ENCODE data around the gene HOPX.

DNA sequence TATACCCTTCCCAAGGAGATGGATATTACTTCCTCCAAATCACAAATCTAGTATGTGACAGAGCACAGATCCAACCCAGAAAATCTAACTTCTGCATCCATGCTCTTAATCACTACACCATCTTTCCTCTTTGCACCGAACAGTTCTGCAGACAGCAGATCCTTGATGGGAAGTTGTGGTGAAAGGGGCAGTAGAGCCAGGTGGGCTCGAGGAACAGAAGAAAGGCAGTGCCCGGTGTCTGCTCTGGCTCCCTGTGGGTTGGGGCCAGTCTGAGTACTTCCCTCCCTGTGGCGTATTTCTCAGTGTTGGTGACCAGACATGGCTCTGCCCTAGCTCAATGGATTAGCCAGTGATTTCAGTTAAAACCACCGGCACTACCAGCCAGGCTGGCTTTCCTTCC lies 15.3 kb downstream of the HOPX start:
- TF ChIP-seq CTCF (IDR thresholded peaks at IDR 0.05; ENCODE audit: low read depth, low read length) (no peak), POLR2A (IDR thresholded peaks at IDR 0.05; ENCODE audit: extremely low read depth, insufficient read length) (no peak), MYC (IDR thresholded peaks at IDR 0.05; ENCODE audit: low read depth, low read length) (no peak)
- TF ChIP-seq, protein P1, sequence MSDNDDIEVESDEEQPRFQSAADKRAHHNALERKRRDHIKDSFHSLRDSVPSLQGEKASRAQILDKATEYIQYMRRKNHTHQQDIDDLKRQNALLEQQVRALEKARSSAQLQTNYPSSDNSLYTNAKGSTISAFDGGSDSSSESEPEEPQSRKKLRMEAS (IDR thresholded peaks at IDR 0.05; ENCODE audit: low read depth, low read length), result no peak

Measured in NB4 (cell line).